ENCODE data around the gene MSI2.

DNA sequence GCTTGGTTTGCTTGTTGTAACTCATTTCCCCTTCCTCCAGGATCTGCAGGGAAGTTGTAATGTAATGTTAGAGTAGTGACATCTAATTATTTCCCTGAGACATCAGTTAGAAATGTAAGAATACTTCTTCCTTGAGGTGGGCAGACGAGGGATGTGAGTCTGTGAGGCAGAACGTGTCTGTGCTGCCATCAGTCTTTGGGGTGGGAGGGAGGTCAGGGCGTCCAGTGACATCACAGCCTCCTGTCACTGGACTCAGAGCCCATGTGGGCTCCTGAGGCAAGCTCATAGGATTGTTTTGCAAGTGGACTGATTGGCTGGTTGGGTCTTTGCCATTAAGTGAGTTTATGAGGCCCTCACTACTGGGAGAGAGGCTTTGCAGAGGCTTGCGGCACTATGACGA is 300.0 kb downstream of the MSI2 start:
- TF ChIP-seq CTCF (conservative IDR thresholded peaks at IDR 0.05; ENCODE audit: low read depth in 2 of 2) (no peak), EZH2 (IDR thresholded peaks at IDR 0.05; ENCODE audit: low read depth, unreplicated experiment) (no peak), REST (IDR thresholded peaks at IDR 0.05; ENCODE audit: unreplicated experiment) (no peak)

Data from GM23338 (cell line).